ENCODE data around the gene WDR27.

Gene WDR27

DNA sequence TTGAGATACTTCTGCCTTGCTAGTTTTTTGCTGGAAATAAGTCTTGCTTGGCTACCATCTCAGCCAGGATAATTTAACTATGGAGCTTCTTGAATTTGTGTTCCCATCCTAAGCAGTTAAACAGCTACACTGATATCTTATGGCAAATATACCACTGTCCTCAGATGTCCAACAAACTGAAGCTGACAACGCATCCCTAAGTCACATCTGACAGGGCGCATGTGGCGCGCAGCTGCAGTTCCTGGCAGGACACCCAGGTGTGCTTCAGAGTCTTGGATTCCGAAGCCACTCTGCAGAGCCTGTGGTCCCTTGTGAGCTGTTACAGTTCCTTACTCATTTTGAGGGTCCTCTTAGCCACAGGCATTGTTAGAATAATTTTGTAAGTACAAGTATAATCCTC lies 127.9 kb downstream of the WDR27 start:
- DNase-seq (ENCODE audit: low read depth): no peak
- TF ChIP-seq, protein P1, sequence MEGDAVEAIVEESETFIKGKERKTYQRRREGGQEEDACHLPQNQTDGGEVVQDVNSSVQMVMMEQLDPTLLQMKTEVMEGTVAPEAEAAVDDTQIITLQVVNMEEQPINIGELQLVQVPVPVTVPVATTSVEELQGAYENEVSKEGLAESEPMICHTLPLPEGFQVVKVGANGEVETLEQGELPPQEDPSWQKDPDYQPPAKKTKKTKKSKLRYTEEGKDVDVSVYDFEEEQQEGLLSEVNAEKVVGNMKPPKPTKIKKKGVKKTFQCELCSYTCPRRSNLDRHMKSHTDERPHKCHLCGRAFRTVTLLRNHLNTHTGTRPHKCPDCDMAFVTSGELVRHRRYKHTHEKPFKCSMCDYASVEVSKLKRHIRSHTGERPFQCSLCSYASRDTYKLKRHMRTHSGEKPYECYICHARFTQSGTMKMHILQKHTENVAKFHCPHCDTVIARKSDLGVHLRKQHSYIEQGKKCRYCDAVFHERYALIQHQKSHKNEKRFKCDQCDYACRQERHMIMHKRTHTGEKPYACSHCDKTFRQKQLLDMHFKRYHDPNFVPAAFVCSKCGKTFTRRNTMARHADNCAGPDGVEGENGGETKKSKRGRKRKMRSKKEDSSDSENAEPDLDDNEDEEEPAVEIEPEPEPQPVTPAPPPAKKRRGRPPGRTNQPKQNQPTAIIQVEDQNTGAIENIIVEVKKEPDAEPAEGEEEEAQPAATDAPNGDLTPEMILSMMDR (IDR thresholded peaks at IDR 0.05; ENCODE audit: low read depth, low read length, missing control alignments): no peak
- no peak overlapping the region for H3K4me3 ChIP-seq (ENCODE audit: low read depth, low read length)
- in situ Hi-C loops (cut with HindIII; ENCODE audit: low sequenced_read_pairs): no loop called here

DNA sequence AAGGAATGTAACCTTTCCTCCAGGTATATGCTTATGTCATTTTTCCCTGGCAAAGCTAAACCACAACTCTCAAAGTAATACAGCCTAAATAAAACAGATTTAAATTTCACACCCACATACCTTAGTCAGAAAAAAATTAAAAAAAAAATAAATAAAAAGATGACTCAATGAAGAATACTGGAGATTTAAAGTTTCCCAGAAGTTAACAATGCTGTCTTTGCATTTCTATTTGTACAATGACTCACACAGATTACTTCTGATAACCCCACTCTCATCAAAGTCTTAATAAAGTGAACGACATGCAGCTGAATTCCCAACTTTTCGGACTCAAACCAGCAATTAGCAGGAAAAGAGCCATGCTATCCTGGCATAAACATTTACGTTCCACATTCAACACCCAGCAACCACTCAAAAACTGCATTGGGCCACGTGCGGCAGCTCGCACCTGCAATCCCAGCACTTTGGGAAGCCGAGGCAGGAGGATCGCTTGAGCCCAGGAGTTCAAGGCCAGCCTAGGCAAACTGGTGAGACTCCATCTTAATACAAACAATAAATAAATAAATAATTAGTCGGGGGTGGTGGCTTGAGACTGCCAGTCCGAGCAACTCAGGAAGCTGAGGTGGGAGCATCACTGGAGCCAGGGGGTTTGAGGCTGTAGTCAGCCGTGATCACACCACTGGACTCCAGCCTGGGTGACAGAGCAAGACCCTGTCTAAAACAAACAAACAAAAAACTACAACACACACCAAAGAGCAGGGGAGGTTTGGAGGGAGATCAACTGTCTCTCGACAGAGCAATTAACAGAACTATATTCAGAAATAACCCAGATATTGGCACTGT lies 130.5 kb downstream of the WDR27 start:
- DNase-seq (ENCODE audit: low read depth): no peak
- TF ChIP-seq, protein P1 (IDR thresholded peaks at IDR 0.05; ENCODE audit: low read depth, low read length, missing control alignments): no peak
- no peak overlapping the region for H3K4me3 ChIP-seq (ENCODE audit: low read depth, low read length)
- in situ Hi-C loops (cut with HindIII; ENCODE audit: low sequenced_read_pairs): no loop called here

DNA sequence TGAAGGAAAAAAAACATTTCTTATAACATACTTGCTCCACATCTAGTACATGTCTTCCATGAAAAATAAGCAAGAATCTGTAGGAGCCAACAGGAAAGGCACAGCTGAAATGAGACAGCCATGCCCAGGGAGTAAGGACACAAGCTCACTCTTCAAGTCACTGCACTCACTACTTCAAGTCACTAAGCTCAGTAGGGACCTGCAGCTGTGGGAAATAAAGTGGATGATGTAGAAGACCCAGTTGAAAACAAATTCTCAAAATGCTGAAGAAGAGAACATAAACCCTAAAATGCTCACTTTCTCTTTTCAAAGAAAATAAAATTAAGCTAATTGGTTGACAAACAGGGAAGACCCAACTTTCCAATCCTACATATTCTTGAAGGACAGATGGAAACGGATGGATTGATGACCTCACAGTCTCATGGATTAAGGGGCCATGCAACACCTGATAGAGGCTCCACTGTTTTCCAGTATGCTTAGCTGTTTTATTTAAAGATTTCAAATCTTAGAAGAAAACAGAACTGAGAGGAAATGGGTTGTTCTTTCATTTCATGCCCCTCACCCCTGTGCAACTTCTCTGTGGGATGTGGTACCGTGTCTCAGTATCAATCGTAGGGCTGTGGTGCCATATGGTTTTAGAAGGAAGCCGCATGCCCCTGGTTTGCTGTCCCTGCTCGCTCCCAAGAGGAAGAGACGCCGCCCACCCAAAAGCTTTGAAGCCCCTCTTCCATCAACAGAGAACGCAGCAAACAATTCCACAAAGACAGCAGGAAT lies 133.3 kb downstream of the WDR27 start:
- in situ Hi-C loops (cut with HindIII; ENCODE audit: low sequenced_read_pairs): no loop called here
- TF ChIP-seq, protein P1 (IDR thresholded peaks at IDR 0.05; ENCODE audit: low read depth, low read length, missing control alignments): no peak
- no peak for DNase-seq (ENCODE audit: low read depth)
- H3K4me3 ChIP-seq (ENCODE audit: low read depth, low read length): no peak overlapping the region

DNA sequence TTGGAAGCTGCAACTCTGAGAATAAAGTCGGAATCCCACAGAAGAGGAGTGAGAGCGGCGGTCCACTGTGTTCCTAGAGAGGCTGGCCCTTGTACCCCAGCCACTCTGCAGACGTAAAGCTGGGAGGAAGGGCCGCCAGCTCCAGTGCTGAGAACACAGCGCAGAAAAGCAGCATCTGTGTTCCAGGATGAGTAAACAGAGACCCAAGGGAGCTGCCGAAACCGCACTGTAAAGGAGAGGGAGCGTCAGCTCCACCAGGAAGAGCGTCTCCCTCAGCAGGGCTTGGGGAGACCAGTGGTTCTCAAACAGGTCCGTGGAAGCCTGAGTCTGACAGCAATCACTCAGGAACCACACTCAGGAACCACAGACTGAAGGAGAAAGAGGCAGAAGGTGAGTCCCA lies 134.0 kb downstream of the WDR27 start:
- no peak for DNase-seq (ENCODE audit: low read depth)
- H3K4me3 ChIP-seq (ENCODE audit: low read depth, low read length): no peak overlapping the region
- TF ChIP-seq, protein P1 (IDR thresholded peaks at IDR 0.05; ENCODE audit: low read depth, low read length, missing control alignments): no peak
- in situ Hi-C loops (cut with HindIII; ENCODE audit: low sequenced_read_pairs): no loop called here

DNA sequence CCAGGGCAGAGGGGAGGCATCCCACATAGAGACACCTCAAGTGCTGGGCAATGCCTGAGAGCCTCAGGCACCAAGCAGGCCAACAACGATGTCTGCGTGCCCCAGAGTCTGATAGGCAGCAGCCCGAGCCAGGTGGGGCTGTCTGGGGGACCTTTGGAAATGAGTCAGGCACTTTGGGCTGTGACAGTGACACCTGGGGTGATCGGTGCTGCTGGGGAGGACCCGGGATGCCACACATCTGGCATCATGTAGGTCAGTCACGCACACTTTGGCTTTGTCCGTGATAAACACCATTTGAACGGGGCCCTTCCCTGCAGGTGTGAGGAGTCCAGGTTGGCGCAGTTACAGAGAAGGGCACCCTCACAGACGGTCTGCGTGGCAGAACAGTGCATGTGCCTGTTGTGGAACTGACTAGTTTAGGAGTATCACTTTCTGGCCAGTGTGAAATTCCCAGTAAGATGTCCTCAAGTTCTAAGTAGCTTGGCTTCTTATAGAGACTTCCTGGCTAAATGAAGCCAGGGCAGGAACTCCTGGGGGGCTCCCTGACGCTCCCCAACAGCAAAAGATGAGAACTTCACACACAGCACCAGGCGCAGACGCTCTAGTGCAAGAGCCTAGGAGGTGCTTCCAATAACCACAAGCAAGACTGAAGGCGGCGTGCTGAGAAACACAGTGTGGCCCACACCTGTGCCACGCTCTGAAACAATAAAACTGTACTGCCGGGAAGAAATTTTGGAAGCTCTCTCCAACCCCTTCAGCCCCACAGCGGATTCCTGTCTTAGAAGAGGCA lies 134.7 kb downstream of the WDR27 start:
- DNase-seq (ENCODE audit: low read depth): no peak
- TF ChIP-seq, protein P1 (IDR thresholded peaks at IDR 0.05; ENCODE audit: low read depth, low read length, missing control alignments): no peak
- in situ Hi-C loops (cut with HindIII; ENCODE audit: low sequenced_read_pairs): no loop called here
- H3K4me3 ChIP-seq (ENCODE audit: low read depth, low read length): no peak overlapping the region

- in situ Hi-C loops (cut with HindIII; ENCODE audit: low sequenced_read_pairs): no loop called here
- no peak for DNase-seq (ENCODE audit: low read depth)
- TF ChIP-seq, protein P1 (IDR thresholded peaks at IDR 0.05; ENCODE audit: low read depth, low read length, missing control alignments): no peak
- no peak overlapping the region for H3K4me3 ChIP-seq (ENCODE audit: low read depth, low read length)
These were observed 135.5 kb downstream of the WDR27 start for GRCh38 chr6:169566319-169566718.
